Superior temporal gyrus (tissue), 1 donor: ENCODE results near the gene NADSYN1.

Experiments used
- DNase-seq: peaks from one replicate; pipeline ENCODE4 v3.0.0-alpha.2; 2016; ENCODE audit errors: extremely low spot score

The NADSYN1 gene

DNA sequence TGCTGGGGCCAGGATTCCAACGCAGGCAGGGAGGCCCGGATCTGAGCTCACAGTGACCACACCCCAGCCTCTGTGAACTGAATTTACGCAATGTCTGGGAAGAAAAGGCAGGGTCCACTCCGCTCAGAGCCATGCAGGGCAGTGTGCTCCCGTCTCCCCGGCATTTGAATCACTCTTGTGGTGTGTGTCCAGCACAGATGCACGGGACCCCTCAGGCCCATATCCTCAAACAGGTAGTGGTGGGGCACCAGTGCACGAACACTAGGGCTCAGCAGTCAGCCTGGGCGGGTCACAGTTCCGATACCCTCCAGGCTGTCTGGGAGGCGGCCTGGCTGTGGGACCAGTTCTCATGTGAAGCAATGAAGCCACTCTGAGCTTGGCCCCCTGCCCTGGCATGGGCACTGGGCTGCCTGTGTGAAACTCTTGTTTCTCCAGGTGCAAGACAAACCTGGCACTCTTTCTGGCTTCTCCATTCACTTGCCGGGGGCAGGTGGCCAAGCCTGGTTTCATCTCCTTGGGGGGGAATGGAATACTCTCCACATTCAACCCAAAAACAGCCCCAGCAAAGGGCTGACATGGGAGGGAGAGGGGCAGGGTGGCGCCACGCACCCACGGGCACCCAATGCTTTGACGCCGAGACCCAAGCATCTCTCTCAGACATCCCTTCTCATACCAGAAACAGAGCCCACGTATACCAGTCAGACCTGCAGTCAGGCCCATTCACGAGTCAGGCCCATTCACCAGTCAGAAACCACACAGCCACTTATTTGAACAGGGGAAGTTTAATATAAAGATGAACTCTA, 19.2 kb upstream of the NADSYN1 start:
- peak; percentile 14 for DNase-seq

DNA sequence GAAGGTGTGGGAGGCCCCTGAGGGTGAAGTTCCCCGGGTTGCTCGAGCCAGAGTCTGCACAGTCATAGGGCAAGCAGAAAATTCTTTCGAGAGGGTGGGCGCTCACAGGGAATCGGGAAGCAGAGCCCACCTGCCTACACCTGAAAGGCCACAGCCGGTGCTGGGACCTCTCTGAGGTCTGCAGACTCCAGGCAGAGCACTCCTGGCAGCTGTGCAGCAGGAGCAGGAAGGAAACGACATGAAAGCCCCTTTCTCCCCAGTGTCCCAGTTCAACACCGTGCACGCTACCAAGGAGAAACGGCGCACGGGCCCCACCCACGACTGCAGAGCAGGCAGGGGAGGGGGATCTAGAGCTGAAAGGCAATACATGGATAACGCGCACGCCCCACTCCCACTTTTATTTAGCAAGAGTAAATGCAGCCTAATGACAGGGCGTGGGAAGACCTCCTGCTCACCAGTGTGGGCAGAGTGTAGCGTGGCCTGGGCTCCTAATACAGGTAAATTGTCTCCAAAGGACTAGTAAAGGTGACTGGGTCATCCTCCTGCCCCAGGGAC, 18.4 kb upstream of the NADSYN1 start:
- DNase-seq, result no peak

DNA sequence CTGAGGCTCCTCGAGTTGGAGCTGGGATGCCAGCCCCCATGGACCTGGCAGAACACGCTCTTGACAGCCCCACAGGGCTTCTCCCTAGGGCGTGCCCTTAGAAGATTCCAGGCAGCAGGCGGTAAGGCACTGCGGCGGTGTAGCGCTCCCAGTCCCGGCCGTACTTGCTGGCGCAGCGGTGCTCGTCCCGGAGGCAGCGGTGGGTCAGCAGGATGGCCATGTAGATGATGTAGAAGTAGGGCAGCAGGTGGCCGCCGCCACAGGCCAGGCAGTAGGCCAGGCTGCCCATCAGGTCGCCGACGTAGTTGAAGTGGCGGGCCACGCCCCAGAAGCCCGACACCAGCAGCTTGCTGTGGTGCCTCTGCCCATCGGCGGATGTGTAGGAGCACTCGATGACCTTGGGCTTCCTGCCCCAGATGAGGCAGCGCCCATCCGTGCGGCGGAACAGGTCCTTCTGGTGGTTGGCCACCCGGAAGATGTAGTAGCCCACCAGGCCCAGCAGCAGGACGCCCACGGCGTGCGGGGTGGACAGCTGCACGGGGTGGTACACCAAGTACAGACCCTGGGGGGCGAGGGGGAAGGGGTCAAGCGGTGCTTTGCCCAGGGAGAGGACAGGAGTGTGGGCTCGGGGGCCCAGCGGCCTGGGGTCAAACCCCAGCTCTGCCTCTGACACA, 17.6 kb upstream of the NADSYN1 start:
- DNase-seq, result no peak

DNA sequence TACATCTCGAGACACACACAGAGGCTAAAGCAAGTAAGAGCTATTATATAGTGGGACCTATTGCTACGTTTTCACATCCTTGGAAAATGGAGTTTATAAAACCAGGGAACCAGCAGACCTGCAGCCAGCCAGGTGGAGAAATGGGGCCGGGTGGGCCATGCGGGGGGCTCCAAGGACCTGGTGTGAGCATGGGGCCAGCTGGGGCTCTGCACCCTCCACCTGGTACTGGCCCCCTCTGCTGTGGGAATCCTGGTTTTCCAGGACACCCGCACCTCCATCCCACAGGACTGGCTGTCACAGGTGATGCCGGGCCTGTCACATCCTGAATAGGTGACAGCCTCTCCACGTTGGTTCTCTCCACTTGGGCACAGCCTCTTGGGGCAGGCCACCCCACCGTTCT, 16.1 kb upstream of the NADSYN1 start:
- DNase-seq, result no peak

DNA sequence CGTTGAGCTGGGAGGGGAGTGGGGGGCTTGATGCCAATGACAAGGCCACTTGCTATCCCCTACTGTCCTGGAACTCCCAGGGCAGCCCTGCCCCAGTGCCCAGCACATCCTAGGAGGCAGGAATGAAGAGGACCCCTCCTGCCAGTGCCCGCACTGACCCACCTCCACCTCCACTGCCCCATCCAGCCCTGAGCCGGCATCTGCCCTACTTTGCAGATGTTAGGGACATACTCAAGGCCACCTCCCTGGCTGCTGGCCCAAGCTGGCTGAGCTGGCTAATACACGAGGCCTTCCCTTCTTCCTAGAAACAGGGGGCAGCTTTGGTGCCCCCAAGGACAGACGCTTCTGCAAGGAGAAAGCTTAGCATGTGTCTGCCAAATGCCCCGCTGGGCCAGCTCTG, 15.6 kb upstream of the NADSYN1 start:
- no peak for DNase-seq

DNA sequence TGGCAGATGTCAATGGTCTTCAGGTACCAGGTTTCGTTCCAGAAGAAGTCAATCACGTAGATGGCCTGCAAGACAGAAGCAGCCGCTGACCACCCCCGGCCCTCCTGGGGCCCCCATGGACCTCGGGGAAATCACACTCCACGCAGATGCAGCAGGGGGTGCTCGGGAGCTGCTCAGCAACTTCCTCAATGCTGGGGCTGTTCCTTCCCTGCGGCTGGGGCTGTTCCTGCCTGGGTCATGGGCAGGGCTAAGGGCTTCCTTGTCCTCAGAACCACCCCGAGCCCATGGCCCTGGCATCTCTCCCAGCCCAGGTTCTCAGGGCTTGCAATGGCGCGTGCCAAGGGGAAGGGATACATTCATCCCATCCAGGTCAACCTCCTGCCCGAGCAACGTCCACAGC, 15.1 kb upstream of the NADSYN1 start:
- no peak for DNase-seq

DNA sequence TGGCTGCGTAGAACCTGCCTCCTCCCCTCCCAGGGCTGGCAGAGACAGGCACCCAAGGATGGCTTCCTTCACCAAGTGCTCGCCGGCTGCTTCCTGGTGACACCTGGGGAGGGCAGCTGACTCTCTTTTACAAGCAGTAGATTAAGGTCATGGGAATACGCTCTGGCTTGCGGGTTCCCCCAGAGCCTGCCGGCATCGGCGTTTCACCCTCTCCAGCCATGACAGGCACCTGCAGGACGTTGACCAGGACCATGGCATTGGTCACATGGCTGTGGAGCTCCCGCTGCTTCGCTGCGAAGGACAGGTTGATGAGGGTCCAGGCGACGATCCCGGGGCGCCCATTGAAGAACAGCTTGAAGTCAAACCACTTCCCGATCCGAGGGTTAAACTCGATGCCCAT, 14.4 kb upstream of the NADSYN1 start:
- no peak for DNase-seq

DNA sequence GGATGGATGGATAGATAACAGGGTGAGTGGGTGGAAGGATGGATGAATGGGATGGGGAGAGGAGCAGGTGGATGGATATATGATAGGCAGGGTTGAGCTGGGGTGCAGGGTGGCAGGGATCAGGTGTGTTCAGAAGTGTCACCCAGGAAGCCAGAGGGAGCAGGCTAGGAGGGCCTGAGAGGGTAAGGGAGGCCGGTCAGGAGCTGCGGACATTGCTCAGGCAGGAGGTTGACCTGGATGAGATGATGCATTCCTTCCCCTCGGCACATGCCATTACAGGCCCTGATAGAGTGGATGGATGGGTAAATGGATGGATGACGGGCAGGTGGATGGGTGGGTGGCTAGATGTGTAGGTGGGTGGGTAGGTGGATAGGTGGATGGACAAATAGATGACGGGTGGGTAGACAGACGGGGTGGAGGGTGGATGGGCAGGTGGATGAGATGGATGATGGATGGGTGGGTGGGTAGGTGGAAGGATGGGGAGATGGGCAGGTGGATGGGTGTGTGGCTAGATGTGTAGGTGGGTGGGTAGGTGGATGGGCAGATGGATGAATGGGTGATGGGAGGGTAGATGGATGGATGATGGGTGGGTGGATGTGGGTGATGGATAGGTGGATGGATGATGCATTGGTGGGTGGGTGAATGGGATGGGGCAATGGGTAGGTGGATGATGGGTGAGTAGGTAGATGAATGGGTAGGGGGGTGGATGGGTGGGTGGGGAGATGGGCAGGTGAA, 12.8 kb upstream of the NADSYN1 start:
- no peak for DNase-seq

DNA sequence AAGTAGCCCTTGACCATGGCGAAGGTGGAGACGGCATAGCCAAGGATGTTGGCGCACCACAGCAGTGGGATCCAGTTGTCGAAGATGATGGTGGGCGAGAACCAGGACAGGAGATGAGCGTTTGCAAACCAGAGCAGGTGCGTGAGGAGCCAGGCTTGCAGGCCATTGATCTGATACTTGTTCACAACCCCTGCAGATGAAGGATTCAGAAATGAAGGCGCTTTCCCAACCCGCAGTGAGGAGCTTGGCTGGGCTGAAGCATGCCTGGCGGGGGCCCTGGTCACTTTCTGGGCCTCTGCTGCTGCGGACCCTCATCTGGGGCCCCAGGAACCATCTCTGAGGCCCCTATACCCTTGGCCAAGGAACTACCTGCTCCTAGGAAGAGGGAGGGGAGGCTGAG, 11.8 kb upstream of the NADSYN1 start:
- DNase-seq, result no peak

DNA sequence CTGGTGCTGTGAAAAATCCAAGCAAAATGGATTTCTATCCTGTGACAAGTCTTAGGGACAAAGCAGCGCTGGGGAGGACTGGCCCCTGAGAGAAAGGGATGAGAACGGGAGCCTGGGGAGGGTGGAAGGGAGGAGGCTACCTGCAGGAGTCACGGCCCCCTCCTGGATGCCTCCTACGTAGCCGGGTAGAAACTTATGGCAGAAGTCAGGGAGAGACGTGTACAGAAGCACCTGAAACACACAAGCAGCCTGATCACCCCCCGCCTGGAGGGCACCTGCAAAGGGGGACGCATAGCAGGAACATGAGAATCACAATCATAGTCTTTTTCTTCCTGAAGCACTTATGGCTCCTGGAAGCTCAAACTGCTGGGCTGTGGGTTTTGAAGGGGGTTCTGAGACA, 10.9 kb upstream of the NADSYN1 start:
- DNase-seq, result no peak

DNA sequence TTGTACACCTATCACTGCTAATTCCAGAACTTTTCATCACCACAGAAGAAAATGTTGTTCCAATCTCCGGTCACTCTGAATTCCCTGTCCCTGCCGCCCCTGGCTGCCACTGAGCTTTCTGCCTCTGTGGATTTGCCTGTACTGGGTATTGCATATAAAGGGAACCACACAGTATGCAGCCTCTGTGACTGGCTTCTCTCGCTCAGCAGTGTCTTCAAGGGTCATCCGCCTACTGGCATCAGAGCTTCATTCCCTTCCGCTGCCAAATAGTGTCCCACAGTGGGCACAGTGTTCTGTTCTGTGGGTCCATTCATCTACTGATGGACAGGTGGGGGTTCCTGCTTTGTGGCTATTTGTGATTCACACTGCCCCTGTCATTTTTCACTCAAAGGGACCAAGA, 10.1 kb upstream of the NADSYN1 start:
- DNase-seq, result peak; percentile 14

DNA sequence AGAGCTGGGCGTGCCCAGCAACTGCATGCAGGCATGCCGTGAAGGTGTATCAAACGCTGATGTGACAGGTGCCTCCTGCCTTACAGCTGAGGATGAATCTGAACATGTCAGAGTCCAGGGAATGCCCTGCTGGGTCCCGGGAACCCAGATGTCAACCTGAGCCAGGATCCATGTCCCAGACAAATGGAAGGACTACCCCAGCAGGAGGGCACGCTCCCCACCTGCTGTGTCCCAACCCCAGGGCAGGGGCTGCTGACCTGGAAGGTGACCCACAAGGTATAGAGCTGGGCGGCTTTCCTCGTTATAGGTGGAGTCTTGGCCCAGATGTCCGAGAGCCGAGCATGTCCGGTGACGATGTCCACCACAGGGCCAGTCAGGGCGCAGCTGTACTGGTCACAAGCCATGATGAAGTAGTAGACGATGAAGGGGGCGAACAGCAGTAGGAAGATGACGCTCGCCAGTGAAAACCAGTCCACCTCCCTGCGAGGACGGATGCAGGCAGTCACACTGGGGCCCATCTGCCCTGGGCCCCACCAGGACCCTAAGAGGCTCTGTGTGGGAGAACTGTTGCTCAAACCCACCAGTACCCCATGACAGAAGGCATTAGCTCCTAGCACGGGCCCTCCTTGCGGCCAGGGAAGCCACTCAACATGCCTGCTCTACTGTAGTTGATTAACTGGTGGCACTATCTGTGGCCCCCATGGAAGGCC, 9.1 kb upstream of the NADSYN1 start:
- no peak for DNase-seq

DNA sequence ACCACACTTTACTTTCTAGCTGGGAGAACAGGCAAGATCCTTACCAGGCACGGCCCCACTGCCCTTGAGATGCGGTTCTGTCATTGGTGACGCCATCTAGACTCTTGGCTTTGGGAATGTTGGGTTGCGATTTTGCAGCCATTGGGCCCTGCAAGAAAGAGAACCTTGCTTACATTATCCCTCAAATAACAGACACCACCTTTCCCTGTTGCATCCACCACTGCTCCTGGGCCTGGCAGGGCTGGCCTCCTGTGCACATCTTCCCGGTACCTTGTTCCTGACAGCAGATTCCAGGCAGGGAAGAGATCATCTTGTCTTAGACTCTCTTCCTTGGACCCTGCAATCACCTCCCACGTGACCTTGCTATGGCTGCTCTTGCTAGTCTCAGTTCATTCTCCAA, 8.2 kb upstream of the NADSYN1 start:
- no peak for DNase-seq

DNA sequence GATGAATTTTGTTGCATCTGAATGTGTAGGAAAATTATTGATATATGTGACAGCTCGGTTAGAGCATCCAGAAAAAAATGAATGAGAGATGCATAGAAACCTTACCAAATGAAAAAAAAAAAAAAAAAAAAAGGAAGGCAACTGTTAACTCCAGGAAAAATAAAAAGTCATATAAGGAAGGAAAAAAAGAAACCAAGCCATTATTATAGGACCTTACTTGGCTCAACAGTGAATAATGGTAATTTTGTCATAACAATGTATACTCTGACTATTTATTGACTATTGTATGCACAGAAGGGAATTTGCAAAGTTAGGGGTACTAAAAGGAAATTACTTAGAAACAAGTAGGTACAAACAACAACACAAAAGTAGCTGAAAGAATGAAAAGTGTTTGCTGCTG, 6.9 kb upstream of the NADSYN1 start:
- DNase-seq, result no peak

DNA sequence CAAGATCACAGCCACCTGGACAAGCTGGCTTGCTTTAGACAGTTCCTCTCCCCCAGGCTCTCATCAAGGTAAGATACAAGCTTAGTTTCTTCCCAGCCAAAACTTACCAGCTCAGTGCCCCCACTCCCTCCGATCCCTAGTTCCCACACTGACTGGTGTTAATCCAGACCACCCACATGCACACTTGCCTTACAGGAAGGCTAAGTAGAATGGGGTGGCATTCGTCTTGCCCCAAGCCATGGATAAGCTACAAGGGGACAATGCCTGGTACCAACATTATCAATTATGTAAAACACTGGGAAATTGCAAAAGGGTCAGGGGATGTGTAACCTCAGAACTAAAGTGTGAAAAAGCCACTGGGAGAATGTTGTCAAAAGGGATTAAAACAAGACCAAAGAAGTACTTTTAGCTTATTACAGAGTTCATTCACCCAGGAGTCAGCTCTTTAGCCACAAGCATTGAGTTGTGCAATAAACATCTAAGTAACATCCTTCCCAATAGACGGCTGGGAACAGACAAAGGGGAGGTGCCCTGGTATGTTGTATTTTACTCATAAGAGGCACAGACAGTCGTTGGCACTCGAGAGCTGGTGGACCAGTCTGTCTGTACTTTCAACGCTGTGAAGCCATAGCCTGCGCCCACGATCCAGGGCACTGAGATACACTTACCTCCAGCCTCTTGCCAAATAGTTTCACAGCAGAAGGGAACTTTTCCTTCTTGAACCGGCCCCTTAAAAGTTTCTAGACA, 5.9 kb upstream of the NADSYN1 start:
- peak; percentile 20 for DNase-seq

DNA sequence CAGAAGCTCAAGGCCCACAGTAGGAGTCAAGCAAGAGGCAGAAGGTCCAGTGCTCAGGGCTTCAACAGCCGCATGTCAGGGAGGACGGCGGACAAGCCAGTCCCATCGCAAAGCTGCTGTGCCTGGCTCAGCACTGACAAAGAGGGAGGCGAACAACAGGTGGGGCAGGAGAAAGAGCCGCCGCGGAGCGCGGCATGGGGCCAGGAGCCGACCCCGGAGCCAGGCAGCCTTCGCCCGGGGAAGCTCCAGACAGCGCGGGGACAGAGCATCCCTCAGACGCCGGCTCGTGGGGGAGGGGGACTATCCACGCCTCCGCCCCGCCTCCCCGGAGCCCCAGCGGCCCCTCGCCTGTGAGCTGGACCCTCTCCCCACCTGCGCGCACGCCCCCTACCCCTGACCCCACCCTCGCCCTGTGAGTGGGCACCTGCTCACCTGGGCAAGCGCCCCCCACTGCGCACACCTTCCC, 5.2 kb upstream of the NADSYN1 start:
- DNase-seq, result peak; percentile 25

DNA sequence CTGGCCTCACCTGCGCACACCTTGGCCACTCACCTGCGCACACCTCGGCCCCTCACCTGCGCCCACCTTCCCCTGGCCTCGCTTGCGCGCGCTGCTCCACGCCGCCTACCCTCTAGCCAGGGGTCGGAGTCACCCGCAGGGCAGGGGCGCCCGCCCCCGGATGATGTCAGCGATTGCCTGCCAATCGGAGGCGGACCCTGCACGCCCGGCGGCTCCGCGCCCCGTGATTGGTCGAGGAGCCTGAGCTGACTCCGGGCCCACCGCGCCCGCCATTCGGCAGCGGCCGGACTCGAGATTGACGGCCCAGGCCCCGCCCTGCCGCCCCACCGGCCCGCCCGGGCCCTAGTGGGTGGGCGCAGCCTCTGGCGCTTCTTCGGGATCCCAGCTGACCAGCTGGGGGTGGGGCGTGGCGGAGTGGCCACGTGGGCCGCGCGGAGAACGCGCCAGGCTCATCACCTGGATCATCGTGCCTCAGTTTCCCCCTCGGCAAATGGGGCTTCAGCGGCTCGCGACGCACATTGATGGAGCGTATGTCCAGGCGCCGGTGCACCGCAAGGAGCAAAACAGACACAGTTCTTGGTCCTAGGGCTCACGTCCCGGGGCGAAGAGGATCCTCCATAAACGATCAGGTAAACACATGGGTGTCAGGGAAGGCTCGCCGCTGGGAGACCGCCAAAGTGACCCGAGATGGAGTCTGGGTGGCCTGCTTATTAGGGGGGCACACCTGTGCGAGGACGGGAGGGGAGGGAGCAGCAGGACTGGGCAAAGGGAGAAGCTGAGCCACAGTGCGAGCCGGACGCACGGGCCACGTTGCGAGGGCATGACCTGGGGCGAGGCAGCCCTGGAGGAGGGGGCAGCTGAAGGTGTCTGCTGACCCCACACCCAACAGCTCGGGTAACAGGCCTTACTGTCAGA, 4.5 kb upstream of the NADSYN1 start, which contains the start of gene DHCR7:
Gene DHCR7, minus strand, starts transcription at position 137 of the 915 bp plus-strand sequence. CDS start 3,441 bp downstream, outside the sequence.
- peak; percentile 93 for DNase-seq

DNA sequence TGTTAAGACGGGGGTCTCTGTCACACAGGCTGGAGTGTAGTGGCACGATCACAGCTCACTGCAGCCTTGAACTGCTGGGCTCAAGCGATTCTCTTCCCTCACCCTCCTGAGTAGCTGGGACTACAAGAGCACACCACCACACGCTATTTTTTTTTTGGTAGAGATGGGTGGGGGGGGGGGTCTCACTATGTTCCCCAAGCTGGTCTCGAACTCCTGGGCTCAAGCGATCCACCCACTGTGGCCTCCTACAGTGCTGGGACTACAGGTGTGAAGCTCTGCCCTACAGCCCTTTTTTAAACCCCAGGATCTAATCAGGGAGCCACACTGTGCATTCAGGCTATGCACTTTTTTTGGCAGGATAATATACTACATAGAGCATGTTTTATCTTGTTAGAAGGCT, 3.4 kb upstream of the NADSYN1 start:
- DNase-seq, result no peak

DNA sequence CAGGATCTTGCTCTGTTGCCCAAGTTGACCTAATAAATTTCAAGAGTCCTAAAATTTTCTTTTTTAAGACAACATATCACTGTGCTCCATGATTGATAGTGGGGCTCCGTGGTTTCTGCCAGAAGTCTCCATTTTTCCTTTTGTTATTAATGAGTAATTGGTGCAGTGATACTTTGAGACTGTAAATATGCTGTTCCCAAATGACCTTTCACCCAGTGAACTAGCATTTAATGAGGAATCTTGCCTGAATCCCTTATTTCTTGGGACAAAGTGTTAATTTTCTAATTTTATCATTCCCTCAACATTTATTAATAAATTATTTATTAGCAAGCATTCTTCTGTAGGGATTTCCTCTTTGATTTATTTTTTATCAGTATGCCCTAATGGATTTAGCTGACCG, 2.5 kb upstream of the NADSYN1 start:
- peak; percentile 23 for DNase-seq

DNA sequence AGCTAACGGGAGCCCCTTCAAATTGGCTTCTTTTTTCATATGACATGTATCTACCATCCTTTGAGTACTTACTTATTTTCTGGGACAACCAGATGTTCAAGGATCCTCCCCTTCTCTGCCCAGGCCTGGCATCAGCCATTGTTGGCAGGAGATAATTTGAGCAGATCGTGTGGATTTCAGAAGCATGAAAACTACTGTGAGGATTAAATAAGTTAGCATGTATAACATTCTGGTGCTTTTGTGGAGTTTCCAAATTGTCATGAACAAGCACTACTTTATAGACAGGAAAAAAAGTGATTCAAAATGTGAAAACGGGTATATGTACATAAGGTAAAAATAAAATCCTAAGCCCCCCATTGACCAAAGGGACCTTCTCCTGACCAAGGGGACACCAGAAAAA, 2.1 kb upstream of the NADSYN1 start:
- DNase-seq, result peak; percentile 54
